Left lobe of liver (tissue), 2 donors: ENCODE results near the gene MYBBP1A. TPM values are rescaled to one million over a fixed set of nuclear protein-coding genes. Genes with fewer than 3 reads are reported as not detected.

ENCODE experiments used
- ATAC-seq: fragments of 200-7000 bp; cut with Tn5 transposase; one replicate; pipeline ENCODE4 v1.9.1; 2020; ENCODE audit warnings: mild to moderate bottlenecking, moderate library complexity
- DNase-seq: peaks from one replicate; pipeline ENCODE4 v3.0.0-alpha.2; 2020; ENCODE audit warnings: low spot score
- total RNA-seq: library from RNA; stranded (reverse); gene quantifications from one replicate; pipeline ENCODE4 v1.2.1, GENCODE V29; 2021
- donor health status: DM: no; HTN: no; CAD: no; lungs with moderate emphysema.
- donor health status: DM: no; HTN: yes; CAD: no.

Gene MYBBP1A
- total RNA-seq, 1 donor from 2014 or later, result 18.5 TPM

DNA sequence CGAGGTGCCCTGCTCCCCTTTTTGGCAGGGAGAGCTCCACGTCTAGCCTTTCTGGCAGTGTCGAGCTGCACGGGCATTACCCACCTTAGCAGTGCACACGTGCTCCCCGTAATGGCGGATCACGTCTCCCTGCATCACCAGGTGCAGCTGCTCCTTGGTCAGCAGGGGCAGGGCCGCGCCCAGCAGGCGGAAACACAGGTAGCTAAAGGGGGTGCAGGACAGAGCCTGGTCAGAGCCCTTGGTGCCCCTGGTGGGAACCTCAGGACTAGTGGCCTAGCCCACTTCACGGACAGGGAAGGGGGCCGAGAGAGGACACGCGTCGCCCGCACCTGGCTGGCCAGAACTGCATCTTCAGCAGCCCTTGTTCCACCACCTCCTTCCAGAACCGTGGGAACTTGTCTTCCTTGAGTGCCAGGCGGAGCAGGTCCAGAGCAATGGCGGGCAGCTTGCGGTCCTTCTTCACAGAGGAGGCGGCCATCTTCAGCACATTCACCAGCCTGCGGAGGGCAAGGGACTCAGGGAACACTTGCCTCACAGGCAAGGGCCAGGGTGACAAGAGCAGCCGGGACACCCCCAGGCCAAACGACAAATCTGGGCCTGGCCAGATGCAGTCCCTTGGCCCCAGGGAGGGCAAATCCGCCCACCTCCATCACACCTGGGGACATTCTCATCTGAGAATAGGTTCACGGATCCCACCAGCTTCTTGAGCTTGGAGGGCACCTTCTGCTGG lies 3.2 kb downstream of the MYBBP1A start:
- no peak for DNase-seq

GRCh38 chr17:4551141-4551540 lies 4.0 kb downstream of the MYBBP1A start:
- ATAC-seq, result no peak
- DNase-seq, result no peak

More for the DNA sequence above, 3.2 kb downstream of the MYBBP1A start:
- no peak for ATAC-seq

DNA sequence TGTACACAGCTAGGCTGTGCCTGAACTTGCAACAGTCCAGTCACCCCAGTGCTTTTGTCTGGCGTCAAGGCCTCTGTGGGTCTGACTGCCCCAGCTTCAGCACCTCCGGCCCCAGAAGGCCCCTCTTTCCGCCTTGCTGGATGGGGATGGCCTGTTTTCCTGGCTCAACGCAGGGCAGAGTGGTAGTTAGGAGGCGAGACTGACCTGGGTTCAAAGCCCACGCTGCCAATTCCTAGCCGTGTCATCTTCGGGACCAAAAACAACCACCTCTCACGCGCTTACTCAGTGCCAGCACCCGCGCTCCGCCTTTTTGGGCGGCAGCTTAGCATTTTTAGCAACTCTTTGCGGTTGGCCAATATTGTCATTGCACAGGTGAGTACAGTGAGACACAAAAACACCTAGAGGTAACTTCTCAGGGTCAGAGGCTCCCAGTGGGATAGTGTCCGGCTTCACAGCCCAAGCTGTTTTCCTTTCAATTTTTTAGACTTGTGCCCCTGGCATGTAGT lies 4.6 kb downstream of the MYBBP1A start:
- ATAC-seq (no peak), DNase-seq (no peak)

- ATAC-seq (no peak), DNase-seq (no peak)
These were observed 5.2 kb downstream of the MYBBP1A start for GRCh38 chr17:4549781-4550533.

DNA sequence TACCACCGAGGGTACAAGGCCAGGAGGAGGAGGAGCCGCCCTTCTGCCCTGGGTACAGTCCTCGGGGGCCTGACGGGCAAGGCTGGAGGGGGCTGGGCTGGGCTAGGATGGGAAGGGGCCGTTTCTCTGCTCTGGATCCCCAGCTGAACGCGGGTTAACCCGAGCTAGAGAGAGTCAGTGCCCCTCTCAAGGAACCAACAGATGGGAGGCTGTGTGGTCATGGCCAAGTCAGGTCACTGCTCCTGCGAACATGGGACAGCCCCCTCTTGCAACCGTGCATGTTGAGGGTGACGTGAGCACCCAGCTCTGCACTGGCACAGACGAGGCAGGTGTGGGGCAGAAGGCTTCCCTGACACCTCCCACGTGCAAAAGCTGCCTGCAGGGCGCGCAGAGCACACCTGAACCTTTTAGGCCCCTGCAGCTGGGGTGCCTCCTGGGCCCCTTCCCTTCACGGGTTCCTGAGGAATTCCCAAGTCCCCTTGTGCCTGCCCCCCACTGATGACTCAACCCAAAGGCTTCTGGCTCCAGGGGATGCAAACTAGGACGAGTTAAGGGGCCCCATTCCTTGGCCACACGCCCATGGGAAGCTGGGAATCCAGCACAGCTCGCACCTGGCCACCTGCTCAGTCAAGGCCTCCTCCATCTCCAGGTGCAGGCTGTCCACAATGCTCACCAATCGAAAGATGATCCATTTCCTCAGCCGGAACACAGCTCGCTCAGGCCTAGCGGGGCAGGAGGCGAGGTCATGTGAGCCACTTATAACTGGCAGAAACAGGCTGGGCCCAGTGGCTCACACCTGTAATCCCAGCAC lies 6.3 kb downstream of the MYBBP1A start:
- no peak for ATAC-seq
- DNase-seq, result no peak

DNA sequence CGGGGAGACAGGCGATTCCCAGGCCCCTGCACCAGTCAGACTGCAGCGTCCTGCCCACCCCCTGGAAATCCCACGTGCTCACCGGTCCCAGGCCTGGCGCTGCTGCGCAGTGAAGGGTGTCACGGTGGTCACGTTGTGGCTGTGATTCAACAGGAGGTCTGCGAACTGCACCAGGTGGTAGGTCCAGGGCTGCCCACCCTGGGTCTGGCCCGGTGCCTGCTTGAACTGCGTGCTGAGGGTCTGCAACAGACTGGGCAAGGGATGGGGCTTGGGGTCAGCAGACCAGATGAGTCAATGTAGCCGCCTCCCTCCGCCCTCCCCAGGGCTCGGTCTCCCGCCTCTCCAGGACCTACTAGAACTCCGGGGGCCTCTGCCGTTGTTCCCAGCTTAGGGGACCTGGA lies 7.1 kb downstream of the MYBBP1A start:
- ATAC-seq (no peak), DNase-seq (no peak)

- no peak for ATAC-seq
These were observed 7.9 kb downstream of the MYBBP1A start for GRCh38 chr17:4547118-4547906.

DNA sequence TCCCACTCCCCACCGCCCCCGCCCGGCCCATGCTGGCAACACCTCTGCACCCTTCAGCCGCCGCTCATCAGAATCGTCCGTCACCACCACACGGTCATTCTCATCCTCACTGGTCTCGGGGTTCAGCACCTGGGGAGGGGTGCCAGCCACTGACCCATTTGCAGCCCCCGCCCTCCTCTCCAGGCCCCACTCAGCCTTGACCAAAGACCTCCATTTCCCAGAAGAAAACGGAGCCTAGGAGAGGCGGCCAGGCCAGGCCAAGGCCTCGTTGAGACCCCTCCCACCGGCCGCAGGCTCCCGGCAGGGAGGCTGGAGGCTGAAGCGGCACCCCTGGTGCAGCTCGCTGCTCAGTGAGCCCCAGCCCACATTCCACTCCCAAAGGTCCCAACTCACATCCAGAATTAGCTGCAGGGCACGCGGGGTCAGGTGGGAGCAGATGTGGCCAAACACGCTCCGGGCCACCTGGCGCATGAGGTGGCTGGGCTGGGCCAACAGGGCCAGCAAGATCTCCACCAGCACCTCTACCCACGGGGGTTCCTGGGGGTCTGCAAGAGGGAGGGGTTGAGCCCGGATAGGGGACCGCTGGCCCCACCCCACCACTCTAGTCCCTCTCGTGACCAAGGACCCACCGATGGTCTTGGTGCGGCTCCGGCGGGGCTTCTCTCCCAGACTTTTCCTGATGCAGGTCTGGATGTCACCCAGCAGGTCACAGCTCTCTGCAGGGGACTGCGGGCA lies 9.8 kb downstream of the MYBBP1A start:
- ATAC-seq (no peak), DNase-seq (no peak)

More at GRCh38 chr17:4547118-4547906, 7.9 kb downstream of the MYBBP1A start:
- no peak for DNase-seq

DNA sequence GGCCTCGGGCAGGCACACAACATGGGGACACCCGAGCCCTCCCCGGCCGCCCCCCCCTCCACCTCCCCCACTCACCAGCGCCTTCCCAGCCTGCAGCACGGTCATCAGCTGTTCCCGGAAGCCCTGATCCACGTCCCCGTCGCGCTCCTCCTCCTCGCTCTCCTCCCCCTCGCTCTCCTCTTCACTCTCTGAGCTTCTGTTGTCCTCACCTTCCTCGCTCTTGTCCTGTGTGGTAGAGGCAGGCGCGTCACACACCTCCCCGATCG lies 10.3 kb downstream of the MYBBP1A start:
- DNase-seq (no peak), ATAC-seq (no peak)

DNA sequence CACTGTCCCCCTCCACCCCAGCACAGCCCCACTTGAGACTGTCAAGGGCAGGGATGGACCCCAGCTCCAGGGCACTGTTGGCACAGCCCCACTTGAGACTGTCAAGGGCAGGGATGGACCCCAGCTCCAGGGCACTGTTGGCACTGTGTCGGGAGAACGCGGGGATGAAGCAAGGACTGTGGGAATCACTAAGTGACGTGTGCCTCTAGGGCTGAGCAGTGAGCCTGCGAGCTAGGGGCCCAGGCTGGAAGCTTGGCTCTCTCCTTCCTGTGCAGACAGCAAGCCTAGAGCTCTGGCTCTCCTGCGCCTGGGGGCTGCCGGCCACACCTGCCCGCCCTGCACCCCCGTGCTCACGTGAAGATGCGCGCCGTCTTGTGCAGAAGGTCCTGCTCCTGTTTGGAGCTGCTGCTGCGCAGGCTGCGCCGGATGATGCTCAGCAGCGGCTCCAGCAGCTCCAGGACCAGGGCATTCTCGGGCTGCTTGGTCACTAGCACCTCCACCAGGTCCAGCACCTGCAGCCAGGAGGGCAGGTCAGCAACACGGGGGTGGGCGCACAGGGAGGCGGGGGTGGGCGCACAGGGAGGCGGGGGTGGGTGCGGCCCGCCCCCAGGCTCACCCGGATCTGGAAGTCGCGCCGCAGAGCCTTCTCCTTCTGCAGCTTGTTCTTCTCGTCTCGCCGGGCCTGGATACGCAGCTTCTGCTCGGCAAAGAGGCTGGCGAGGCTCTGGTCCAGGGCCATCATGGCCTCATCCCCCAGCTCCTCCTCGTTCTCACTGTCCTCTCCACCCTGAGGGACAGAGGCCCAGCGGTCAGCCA lies 10.8 kb downstream of the MYBBP1A start:
- ATAC-seq (no peak), DNase-seq (no peak)

GRCh38 chr17:4543557-4544026 lies 11.6 kb downstream of the MYBBP1A start:
- ATAC-seq, result no peak
- no peak for DNase-seq

DNA sequence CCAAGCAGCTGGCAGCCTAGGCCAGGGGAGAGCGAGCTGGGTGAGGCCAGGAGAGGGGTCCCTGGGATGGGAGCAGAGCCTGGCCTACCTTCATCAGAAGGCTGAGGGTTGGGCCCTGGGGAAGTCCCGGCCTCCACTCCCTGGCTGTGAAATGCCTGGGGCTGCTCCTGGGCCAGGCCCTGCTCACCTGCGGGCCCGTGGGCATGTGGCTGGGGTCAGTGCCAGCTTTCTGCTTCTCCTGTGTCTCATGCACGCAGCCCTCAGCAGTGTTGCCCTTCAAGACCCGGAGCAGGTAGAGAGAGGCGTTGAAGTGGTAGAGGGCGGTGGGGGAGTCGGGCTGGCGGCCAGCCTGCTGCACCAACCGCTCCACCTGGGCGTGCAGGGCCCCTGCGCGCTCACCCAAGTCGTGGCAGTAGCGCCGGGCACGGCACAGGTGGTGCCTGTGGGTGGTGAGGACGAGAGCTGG lies 12.4 kb downstream of the MYBBP1A start:
- ATAC-seq, result no peak

GRCh38 chr17:4542003-4542725 lies 13.0 kb downstream of the MYBBP1A start:
- DNase-seq (no peak), ATAC-seq (no peak)

More for the DNA sequence above, 12.4 kb downstream of the MYBBP1A start:
- no peak for DNase-seq

DNA sequence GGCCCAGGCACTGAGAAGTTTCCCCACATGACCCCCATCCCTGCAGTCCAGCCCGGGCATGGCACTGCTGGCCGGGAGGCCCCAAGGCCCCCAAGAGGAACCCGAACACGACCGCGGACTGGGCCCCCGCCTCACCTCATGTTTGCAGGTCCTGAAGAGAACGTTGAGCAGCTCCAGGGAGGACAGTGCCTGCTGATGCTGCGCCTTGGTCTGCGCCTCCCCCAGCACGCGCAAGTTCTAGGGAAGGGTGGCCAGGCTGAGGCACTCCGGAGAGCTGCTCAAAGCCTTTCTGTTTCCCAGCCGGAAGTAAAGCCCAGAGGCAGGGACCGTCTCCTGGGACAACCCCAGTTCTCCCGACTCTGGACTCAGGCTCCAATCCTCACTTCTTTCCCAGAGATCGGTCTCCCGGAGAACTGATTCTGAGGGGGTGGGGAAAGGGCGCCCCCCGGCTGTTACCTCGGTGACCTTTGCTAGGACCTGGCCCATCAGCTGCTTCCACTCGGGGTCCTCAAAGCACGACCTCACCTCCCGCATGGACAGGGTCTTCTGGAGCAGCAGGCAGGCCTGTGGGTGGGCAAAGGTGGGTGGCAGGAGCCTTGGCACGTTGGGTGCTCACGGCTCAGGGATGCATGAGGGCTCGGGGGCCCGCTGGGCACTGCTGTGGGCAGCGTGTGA lies 13.7 kb downstream of the MYBBP1A start:
- no peak for DNase-seq
- no peak for ATAC-seq

GRCh38 chr17:4540687-4541327 lies 14.4 kb downstream of the MYBBP1A start:
- DNase-seq (no peak), ATAC-seq (no peak)

DNA sequence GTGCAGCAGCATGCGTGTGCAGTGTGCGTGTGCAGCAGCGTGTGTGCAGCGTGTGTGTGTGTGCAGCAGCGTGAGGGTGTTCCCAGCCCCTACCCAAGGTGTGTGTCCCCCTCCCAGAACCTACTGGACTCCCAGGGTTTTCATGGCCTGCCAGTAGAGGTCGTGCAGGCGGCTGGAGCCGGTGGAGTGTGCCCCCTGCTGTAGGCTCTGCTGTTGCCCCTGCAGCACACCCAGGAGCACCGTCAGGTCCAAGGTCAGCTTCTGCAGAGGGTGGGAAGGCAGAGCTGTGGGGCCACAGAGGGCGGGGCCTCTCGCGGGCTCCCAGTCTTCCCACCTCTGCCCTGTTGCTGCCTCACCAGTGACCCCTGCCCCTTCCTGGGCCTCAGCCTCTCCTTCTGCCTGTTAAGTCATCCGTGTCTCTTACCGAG lies 14.9 kb downstream of the MYBBP1A start:
- peak; percentile 15 for ATAC-seq

DNA sequence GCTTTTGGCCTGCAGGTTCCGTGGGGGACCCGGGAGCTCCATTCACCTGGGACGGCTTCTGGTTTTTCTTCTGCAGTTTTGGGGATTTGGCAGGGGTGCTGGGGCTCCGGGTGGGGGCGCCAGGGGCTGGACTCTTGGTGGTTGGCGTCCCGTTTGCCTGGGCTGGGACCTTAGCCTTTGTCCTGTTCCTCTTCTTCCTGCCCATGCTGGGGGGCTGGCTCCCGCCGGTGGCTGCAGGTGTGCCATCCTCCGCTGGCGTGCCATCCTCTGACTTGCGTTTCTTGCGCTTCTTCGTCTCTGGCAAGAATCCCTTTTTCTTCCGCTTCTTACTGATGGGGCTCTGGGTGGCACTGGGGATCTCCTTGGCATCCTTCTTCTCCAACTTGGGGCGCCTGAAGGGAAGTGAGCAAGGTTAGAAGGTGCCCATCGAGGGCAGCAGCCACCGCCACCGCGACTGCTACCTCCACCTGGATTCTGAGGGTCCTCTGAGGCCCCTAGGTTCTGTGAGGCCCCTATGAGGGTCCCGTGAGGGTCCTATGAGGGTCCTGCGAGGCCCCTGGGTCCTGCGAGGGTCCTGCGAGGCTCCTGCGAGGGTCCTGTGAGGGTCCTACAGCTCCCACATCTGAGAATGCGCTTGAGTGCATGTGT lies 15.5 kb downstream of the MYBBP1A start:
- DNase-seq, result no peak
- ATAC-seq, result no peak

More for the DNA sequence above, 14.9 kb downstream of the MYBBP1A start:
- DNase-seq, result no peak
